Mesenchymal stem cell (in vitro differentiated cells and primary cell): ENCODE data around the gene STK33.

ENCODE experiments used
- DNase-seq: peaks from one replicate; pipeline ENCODE4 v3.0.0-alpha.2; 2013
- H2AFZ ChIP-seq: one replicate; pipeline ENCODE4 v1.6.1; 2013; ENCODE audit warnings: low read depth, mild to moderate bottlenecking, control low read depth, inconsistent platforms, low read length, moderate library complexity
- H2AK5ac ChIP-seq: 2 replicates; pipeline ENCODE4 v1.6.1; 2013; ENCODE audit warnings: low read length, moderate library complexity, mild to moderate bottlenecking, inconsistent platforms; ENCODE audit not compliant: severe bottlenecking
- H2BK120ac ChIP-seq: one replicate; pipeline ENCODE4 v1.6.1; 2013; ENCODE audit warnings: low read depth, mild to moderate bottlenecking, inconsistent platforms, low read length, moderate library complexity
- H2BK12ac ChIP-seq, 2 experiments: one replicate each; pipeline ENCODE4 v1.6.1; 2013; ENCODE audit warnings: inconsistent platforms in 2 of 2, low read length in 2 of 2, mild to moderate bottlenecking in 2 of 2, moderate library complexity in 2 of 2, control low read depth in 1 of 2
- H2BK15ac ChIP-seq: one replicate; pipeline ENCODE4 v1.6.1; 2013; ENCODE audit warnings: mild to moderate bottlenecking, low read depth, inconsistent platforms; ENCODE audit not compliant: poor library complexity, severe bottlenecking
- H2BK5ac ChIP-seq: 2 replicates; pipeline ENCODE4 v1.6.1; 2013; ENCODE audit warnings: low read depth, mild to moderate bottlenecking, low read length, control low read depth, inconsistent platforms; ENCODE audit not compliant: poor library complexity, severe bottlenecking
- H3K14ac ChIP-seq, 2 experiments: one replicate each; pipeline ENCODE4 v1.6.1; 2013; ENCODE audit warnings: inconsistent platforms in 2 of 2, low read length in 2 of 2, control low read depth in 1 of 2, mild to moderate bottlenecking in 1 of 2, moderate library complexity in 1 of 2
- H3K18ac ChIP-seq, 2 experiments: one replicate each; pipeline ENCODE4 v1.6.1; 2013; ENCODE audit warnings: inconsistent platforms in 2 of 2, low read length in 2 of 2, control low read depth in 1 of 2, low read depth in 1 of 2, mild to moderate bottlenecking in 1 of 2
- H3K23ac ChIP-seq, 2 experiments: one replicate each; pipeline ENCODE4 v1.6.1; 2013; ENCODE audit warnings: inconsistent platforms in 2 of 2, low read length in 2 of 2, mild to moderate bottlenecking in 2 of 2, moderate library complexity in 2 of 2, control low read depth in 1 of 2
- H3K27ac ChIP-seq: 2 replicates; pipeline ENCODE4 v1.5.1; 2013; ENCODE audit warnings: mild to moderate bottlenecking, moderate library complexity, low read length, control low read depth, inconsistent platforms; ENCODE audit not compliant: poor library complexity, severe bottlenecking
- H3K27me3 ChIP-seq, 2 experiments: 2 replicates each; pipeline versions ENCODE4 v1.6.1 to v1.7.0; 2013; ENCODE audit warnings: low read length in 2 of 2, mild to moderate bottlenecking in 2 of 2, moderate library complexity in 2 of 2, control low read depth in 1 of 2, inconsistent platforms in 1 of 2; ENCODE audit not compliant: control insufficient read depth in 1 of 2, insufficient read depth in 1 of 2
- H3K36me3 ChIP-seq, 2 experiments: 2 replicates each; pipeline versions ENCODE4 v1.6.1 to v1.7.0; 2013; ENCODE audit warnings: low read length in 2 of 2, control low read depth in 1 of 2, inconsistent platforms in 1 of 2, low read depth in 1 of 2, mild to moderate bottlenecking in 1 of 2; ENCODE audit not compliant: insufficient read depth in 2 of 2, control insufficient read depth in 1 of 2
- H3K4ac ChIP-seq, 2 experiments: one replicate each; pipeline ENCODE4 v1.6.1; 2013; ENCODE audit warnings: inconsistent platforms in 2 of 2, low read length in 2 of 2, mild to moderate bottlenecking in 2 of 2, moderate library complexity in 2 of 2, control low read depth in 1 of 2, low read depth in 1 of 2
- H3K4me1 ChIP-seq: 2 replicates; pipeline ENCODE4 v1.6.1; 2013; ENCODE audit warnings: low read depth, low read length, control low read depth; ENCODE audit not compliant: control insufficient read depth, insufficient read depth
- H3K4me2 ChIP-seq: 2 replicates; pipeline ENCODE4 v1.6.1; 2013; ENCODE audit warnings: low read length, mild to moderate bottlenecking, inconsistent platforms; ENCODE audit not compliant: poor library complexity, severe bottlenecking
- H3K4me3 ChIP-seq, 2 experiments: 2 replicates each; pipeline versions ENCODE4 v1.5.1 to v1.7.0; 2013; ENCODE audit warnings: low read length in 2 of 2, mild to moderate bottlenecking in 2 of 2, control low read depth in 1 of 2, low read depth in 1 of 2; ENCODE audit not compliant: insufficient read depth in 1 of 2
- H3K79me1 ChIP-seq: replicated peaks from 2 replicates; pipeline ENCODE4 v1.6.1; 2013; ENCODE audit warnings: mild to moderate bottlenecking, control low read depth, low read length, inconsistent platforms; ENCODE audit not compliant: poor library complexity, severe bottlenecking
- H3K9ac ChIP-seq: 2 replicates; pipeline ENCODE4 v1.7.0; 2013; ENCODE audit warnings: mild to moderate bottlenecking, low read length, moderate library complexity
- H3K9me3 ChIP-seq: 2 replicates; pipeline ENCODE4 v1.7.0; 2013; ENCODE audit warnings: mild to moderate bottlenecking, low read length; ENCODE audit not compliant: control insufficient read depth
- H4K8ac ChIP-seq: one replicate; pipeline ENCODE4 v1.6.1; 2013; ENCODE audit warnings: inconsistent platforms, mild to moderate bottlenecking, low read length, moderate library complexity
- H4K91ac ChIP-seq: one replicate; pipeline ENCODE4 v1.6.1; 2013; ENCODE audit warnings: mild to moderate bottlenecking, low read length, inconsistent platforms
- WGBS: methylation state at CpG from one replicate; pipeline ENCODE4 v1.1.7; 2013; ENCODE audit warnings: mixed read lengths; 5-methylcytosine and 5-hydroxymethylcytosine counted together

STK33 gene

GRCh38 chr11:8387141-8387540 is 206.9 kb downstream of the STK33 start:
- Histone ChIP-seq H3K4ac (no peak overlapping the region), H2BK15ac (no peak overlapping the region), H3K4me2 (no peak overlapping the region), H2AFZ (no peak overlapping the region), H2BK12ac (no peak overlapping the region), H2AK5ac (no peak overlapping the region), H3K9me3 (no peaks in the 10 kb centered on the region), H2BK120ac (no peak overlapping the region), H3K4me3 (no peak overlapping the region), H3K23ac (no peak overlapping the region), H2BK5ac (no peak overlapping the region), H4K8ac (no peak overlapping the region), H3K18ac (no peak overlapping the region), H3K36me3 (no peaks in the 10 kb centered on the region), H3K27ac (no peak overlapping the region), H3K79me1 (no peaks in the 10 kb centered on the region), H3K14ac (no peak overlapping the region), H3K4me1 (peaks cover 6% of the 10 kb centered on the region), H3K9ac (no peak overlapping the region), H4K91ac (no peak overlapping the region), H3K27me3 (peaks cover 0 to 30% of the 10 kb centered on the region in 2 experiments)
- DNase-seq = no peak
- WGBS = 96% methylated on average over 7 of the region's 7 CpGs

- no peak overlapping the region for H4K8ac ChIP-seq
- no peak for DNase-seq
- H3K79me1 ChIP-seq = no peaks in the 10 kb centered on the region
Observed at GRCh38 chr11:8386134-8386864, 207.7 kb downstream of the STK33 start.

GRCh38 chr11:8384199-8384821 is 209.7 kb downstream of the STK33 start:
- no peak overlapping the region for H2BK12ac ChIP-seq
- peak overlapping the region in 1 of 2 experiments; percentile 42 for H3K18ac ChIP-seq
- H3K4me2 ChIP-seq = no peak overlapping the region
- no peak overlapping the region for H2AK5ac ChIP-seq
- no peak overlapping the region for H3K4ac ChIP-seq
- peak; percentile 75 for DNase-seq
- no peak overlapping the region for H4K8ac ChIP-seq
- no peaks in the 10 kb centered on the region for H3K9me3 ChIP-seq
- H3K14ac ChIP-seq = no peak overlapping the region
- no peak overlapping the region for H2BK5ac ChIP-seq
- no peaks in the 10 kb centered on the region for H3K36me3 ChIP-seq
- no peak overlapping the region for H2BK15ac ChIP-seq
- peak overlapping the region; percentile 59 for H3K9ac ChIP-seq
- peaks cover 6% of the 10 kb centered on the region for H3K4me1 ChIP-seq
- no peaks in the 10 kb centered on the region for H3K79me1 ChIP-seq
- H3K23ac ChIP-seq = no peak overlapping the region
- no peak overlapping the region for H3K27ac ChIP-seq
- peak overlapping the region in 1 of 2 experiments; percentile 40 for H3K4me3 ChIP-seq
- peaks cover 0 to 18% of the 10 kb centered on the region in 2 experiments for H3K27me3 ChIP-seq
- H4K91ac ChIP-seq = no peak overlapping the region
- WGBS = 37% methylated on average over 17 of the region's 19 CpGs
- H2AFZ ChIP-seq = no peak overlapping the region
- no peak overlapping the region for H2BK120ac ChIP-seq

More at GRCh38 chr11:8386134-8386864, 207.7 kb downstream of the STK33 start:
- Histone ChIP-seq H2BK15ac (no peak overlapping the region), H2BK12ac (no peak overlapping the region), H2BK120ac (no peak overlapping the region), H3K9ac (no peak overlapping the region), H4K91ac (no peak overlapping the region), H3K4ac (no peak overlapping the region), H3K23ac (no peak overlapping the region), H3K27ac (no peak overlapping the region), H2BK5ac (no peak overlapping the region), H3K9me3 (no peaks in the 10 kb centered on the region), H3K4me3 (no peak overlapping the region), H3K27me3 (peaks cover 0 to 24% of the 10 kb centered on the region in 2 experiments), H3K18ac (no peak overlapping the region), H3K4me1 (peaks cover 6% of the 10 kb centered on the region), H3K36me3 (no peaks in the 10 kb centered on the region), H3K14ac (no peak overlapping the region), H2AK5ac (no peak overlapping the region), H2AFZ (no peak overlapping the region), H3K4me2 (no peak overlapping the region)
- 93% methylated on average over 12 of the region's 12 CpGs for WGBS

- Histone ChIP-seq H3K27ac (no peak overlapping the region), H4K91ac (no peak overlapping the region), H3K14ac (no peak overlapping the region), H3K9me3 (no peaks in the 10 kb centered on the region), H3K79me1 (no peaks in the 10 kb centered on the region), H2BK5ac (no peak overlapping the region), H3K4ac (no peak overlapping the region), H2BK12ac (no peak overlapping the region), H3K36me3 (no peaks in the 10 kb centered on the region), H3K4me1 (peaks cover 6% of the 10 kb centered on the region), H3K23ac (no peak overlapping the region), H4K8ac (no peak overlapping the region), H3K4me3 (no peak overlapping the region), H2BK15ac (no peak overlapping the region), H3K18ac (no peak overlapping the region), H3K4me2 (no peak overlapping the region), H3K27me3 (peaks cover 0 to 22% of the 10 kb centered on the region in 2 experiments), H2BK120ac (no peak overlapping the region), H2AK5ac (no peak overlapping the region), H2AFZ (no peak overlapping the region), H3K9ac (no peak overlapping the region)
- 96% methylated on average over 3 of the region's 3 CpGs for WGBS
- no peak for DNase-seq
Observed at GRCh38 chr11:8383627-8384026, 210.4 kb downstream of the STK33 start.
